K562 (cell line): Measurements from ENCODE around the gene CHRNA9. TPM values are rescaled to one million over a fixed set of nuclear protein-coding genes. Genes with fewer than 3 reads are reported as not detected.

Experiments used
- ATAC-seq: fragments of 200-7000 bp; cut with Tn5 transposase; 3 replicates; pipeline ENCODE4 v1.9.1; 2020; ENCODE audit warnings: moderate library complexity
- BruUV-seq: library from RNA; stranded (reverse); fragments of 400-500 nt; replicated peaks from 2 replicates; lab custom pipeline; 2021; lab: Mats Ljungman, UMichigan
- CTCF ChIA-PET: fragments of 300-600 bp; formaldehyde crosslinking; extraction: SDS; loops from one replicate; lab custom pipeline; 2021; ENCODE audit warnings: low intra/inter-chr PET ratio; lab: Yijun Ruan, JAX
- POLR2A ChIA-PET: fragments of 300-600, 350-650 bp; sonication (Branson Sonifier 250); formaldehyde crosslinking; extraction: SDS; loops from one replicate; lab custom pipeline; 2021; ENCODE audit warnings: antibody characterized with exemption, inconsistent platforms; lab: Yijun Ruan, JAX
- DNase-seq, 4 experiments: peaks; one replicate each; pipeline versions ENCODE4 v3.0.0 to v3.0.0-alpha.2; 2011 to 2018; ENCODE audit warnings: low spot score in 3 of 4, mixed read lengths in 3 of 4; ENCODE audit errors: extremely low read depth in 1 of 4
- FAIRE-seq: peaks from 2 replicates; lab custom pipeline; 2011; peaks lifted over from hg19 to GRCh38; lab: Jason Lieb, UNC
- H2AFZ ChIP-seq: 2 replicates; pipeline ENCODE4 v1.6.0; 2011; ENCODE audit warnings: low read depth, low read length, control low read depth, inconsistent platforms
- H3K27ac ChIP-seq: fragments of 200-600 bp; 3 replicates; pipeline ENCODE4 v1.8.0; 2011; ENCODE audit warnings: low read depth, mild to moderate bottlenecking, control low read depth, inconsistent platforms, low read length, moderate library complexity, mixed read lengths; ENCODE audit errors: extremely low read depth
- H3K27me3 ChIP-seq, 2 experiments: fragments of 300-600 bp in 1 of 2; 2 replicates in 1 of 2; 3 replicates in 1 of 2; pipeline versions ENCODE4 v1.6.0 to v1.8.0; 2011; ENCODE audit warnings: inconsistent platforms in 2 of 2, low read length in 2 of 2, mild to moderate bottlenecking in 1 of 2, mixed read lengths in 1 of 2, moderate library complexity in 1 of 2; ENCODE audit not compliant: control insufficient read depth in 2 of 2, insufficient read depth in 2 of 2
- H3K36me3 ChIP-seq: fragments of 300-600 bp; 3 replicates; pipeline ENCODE4 v1.8.0; 2011; ENCODE audit warnings: mild to moderate bottlenecking, low read length, inconsistent platforms; ENCODE audit not compliant: control insufficient read depth, insufficient read depth
- H3K4me1 ChIP-seq, 2 experiments: fragments of 200-600 bp in 1 of 2; replicated peaks in 1 of 2; 2 replicates in 1 of 2; 3 replicates in 1 of 2; pipeline versions ENCODE4 v1.5.1 to v1.8.0; 2011; ENCODE audit warnings: inconsistent platforms in 2 of 2, low read length in 2 of 2, mild to moderate bottlenecking in 1 of 2, mixed read lengths in 1 of 2, moderate library complexity in 1 of 2; ENCODE audit not compliant: control insufficient read depth in 2 of 2, insufficient read depth in 2 of 2
- H3K4me2 ChIP-seq: 2 replicates; pipeline ENCODE4 v1.6.1; 2011; ENCODE audit warnings: low read length, control low read depth, inconsistent platforms, mixed read lengths; ENCODE audit not compliant: insufficient read depth
- H3K4me3 ChIP-seq: fragments of 200-600 bp; sonication (generic), shearing (Covaris generic); 2 replicates; pipeline ENCODE4 v1.5.1; 2016; ENCODE audit warnings: control low read depth, inconsistent platforms
- H3K79me2 ChIP-seq: fragments of 200-600 bp; 3 replicates; pipeline ENCODE4 v1.8.0; 2011; ENCODE audit warnings: low read length, inconsistent platforms; ENCODE audit not compliant: control insufficient read depth, insufficient read depth
- H3K9ac ChIP-seq, 2 experiments: 2 replicates each; pipeline versions ENCODE4 v1.6.0 to v1.6.1; 2011; ENCODE audit warnings: low read depth in 2 of 2, low read length in 2 of 2, control low read depth in 1 of 2, inconsistent platforms in 1 of 2, mild to moderate bottlenecking in 1 of 2, mixed read lengths in 1 of 2; ENCODE audit not compliant: insufficient read depth in 1 of 2
- H3K9me1 ChIP-seq: one replicate; pipeline ENCODE4 v1.6.0; 2011; ENCODE audit warnings: inconsistent platforms, mild to moderate bottlenecking, low read length, moderate library complexity; ENCODE audit not compliant: control insufficient read depth, insufficient read depth
- H3K9me3 ChIP-seq: replicated peaks from 2 replicates; pipeline ENCODE4 v1.5.1; 2011; ENCODE audit warnings: low read depth, low read length, inconsistent platforms; ENCODE audit not compliant: control insufficient read depth, insufficient read depth
- H4K20me1 ChIP-seq: replicated peaks from 2 replicates; pipeline ENCODE4 v1.6.1; 2011; ENCODE audit warnings: low read length, inconsistent platforms, mixed read lengths; ENCODE audit not compliant: control insufficient read depth, insufficient read depth
- GTF2A2 ChIP-seq: IDR thresholded peaks from 2 replicates; pipeline ENCODE4 v1.6.1; 2016; ENCODE audit warnings: mild to moderate bottlenecking, missing genetic modification characterization, missing compliant biosample characterization
- HDAC1 ChIP-seq, 2 experiments: fragments of 450-650 bp; IDR thresholded peaks; 2 replicates each; pipeline ENCODE4 v1.6.1; 2016 to 2017; ENCODE audit warnings: inconsistent platforms in 1 of 2, mild to moderate bottlenecking in 1 of 2, moderate library complexity in 1 of 2
- PHB ChIP-seq: fragments of 250-450 bp; sonication (Bioruptor Pico); IDR thresholded peaks from 2 replicates; pipeline ENCODE4 v1.5.0; 2021
- RAD21 ChIP-seq, 2 experiments: fragments of 250-450 bp in 1 of 2; fragments of 450-650 bp in 1 of 2; sonication (Bioruptor Pico) in 1 of 2; formaldehyde crosslinking in 1 of 2; IDR thresholded peaks in 1 of 2; conservative IDR thresholded peaks in 1 of 2; 2 replicates each; pipeline versions ENCODE4 v1.4.0 to v1.8.0; 2020 to 2022; ENCODE audit warnings: mild to moderate bottlenecking in 2 of 2, moderate library complexity in 1 of 2
- SAP30 ChIP-seq: fragments of 200-600 bp; sonication (generic); IDR thresholded peaks from 2 replicates; pipeline ENCODE4 v1.6.1; 2012; ENCODE audit warnings: borderline replicate concordance, low read depth, mild to moderate bottlenecking, moderate library complexity, low read length, control low read depth, inconsistent platforms; ENCODE audit not compliant: insufficient read depth, poor library complexity, severe bottlenecking
- TCF7L2 ChIP-seq: fragments of 150-350 bp; IDR thresholded peaks from 2 replicates; pipeline ENCODE4 v1.6.1; 2016; ENCODE audit warnings: low read depth, mild to moderate bottlenecking, low read length, moderate library complexity
- ZEB2 ChIP-seq: fragments of 450-650 bp; IDR thresholded peaks from 2 replicates; pipeline ENCODE4 v1.6.1; 2016
- ZNF699 ChIP-seq: fragments of 250-450 bp; sonication (Bioruptor Pico); IDR thresholded peaks from 2 replicates; pipeline ENCODE4 v1.8.0; 2021; ENCODE audit warnings: mild to moderate bottlenecking, moderate library complexity; ENCODE audit not compliant: insufficient replicate concordance
- ZNF764 ChIP-seq: fragments of 250-450 bp; sonication (Bioruptor Pico); IDR thresholded peaks from 2 replicates; pipeline ENCODE4 v1.4.0; 2020; ENCODE audit warnings: low read depth, mild to moderate bottlenecking, moderate library complexity
- WGBS: fragments of 100-300 bp; shearing (Covaris generic); methylation state at CpG from one replicate; pipeline ENCODE4 v1.1.6; 2016; ENCODE audit warnings: low coverage, mixed read lengths; ENCODE audit not compliant: insufficient coverage; ENCODE audit errors: missing lambda C conversion rate; 5-methylcytosine and 5-hydroxymethylcytosine counted together
- in situ Hi-C: fragments of 300-500 bp; cut with MboI; formaldehyde crosslinking; loops from 4 replicates; pipeline ENCODE4 v1.15.0; 2018; ENCODE audit warnings: inconsistent platforms, mixed read lengths
- intact Hi-C: fragments of 100-400 bp; cut with micrococcal nuclease; formaldehyde crosslinking; loops from 2 replicates; pipeline ENCODE4 v1.14.2; 2022
- polyA plus RNA-seq, 8 experiments: library from polyadenylated mRNA; depleted of rRNA in 4 of 8; stranded (reverse) in 5 of 8; unstranded in 3 of 8; fragments of >200 nt; fragmentation: Nextera tagmentation in 2 of 8; fragmentation: Illumina TruSeq in 1 of 8; extraction: Ambion mirVana in 2 of 8; extraction: Trizol in 1 of 8; gene quantifications; 2 replicates each; pipeline versions ENCODE4 v1.2.1 to v1.2.3, GENCODE V29; 2011 to 2014; ENCODE audit warnings: inconsistent platforms in 1 of 8, missing spikeins in 1 of 8
- total RNA-seq, 7 experiments: library from RNA; depleted of rRNA in 6 of 7; stranded (reverse); fragments of >200 nt in 6 of 7; fragmentation: Illumina TruSeq in 2 of 7; extraction: Trizol in 2 of 7; gene quantifications; 2 replicates each; pipeline versions ENCODE4 v1.2.1 to v1.2.3, GENCODE V29; 2011 to 2021; ENCODE audit warnings: low replicate concordance in 1 of 7
- TF ChIP-seq, protein P1 (sequence below): fragments of 250-450 bp; sonication (Bioruptor Pico); IDR thresholded peaks from 2 replicates; pipeline ENCODE4 v1.4.0; 2020; ENCODE audit warnings: mild to moderate bottlenecking
- TF ChIP-seq, protein P2 (sequence below): fragments of 250-450 bp; sonication (Bioruptor Pico); IDR thresholded peaks from 2 replicates; pipeline ENCODE4 v1.5.0; 2021

CHRNA9 gene
- total and polyA plus RNA-seq, 9 of the 15 experiments (the other 6 are each of a cell fraction or from before 2014, with no cell fraction given), result not detected

DNA sequence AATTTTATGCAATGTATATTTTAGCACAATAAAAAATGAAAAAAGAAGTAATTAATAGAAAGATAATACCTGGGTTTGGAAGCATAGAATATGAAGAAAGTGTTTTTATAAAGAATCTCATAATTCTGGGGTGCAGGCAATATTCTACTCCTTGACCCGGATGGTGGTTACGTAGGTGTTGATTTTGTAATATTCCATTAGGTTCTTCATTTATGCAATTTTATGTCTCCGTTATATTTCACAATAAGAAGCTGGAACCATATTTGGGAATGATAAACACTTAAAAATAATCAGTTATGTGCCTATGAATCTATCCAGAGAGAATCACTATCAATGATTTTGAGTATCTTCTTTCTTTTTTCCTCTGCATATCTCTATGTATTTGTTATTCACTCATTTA is 38.5 kb downstream of the CHRNA9 start:
- no peaks in the 10 kb centered on the region for H3K9me3 ChIP-seq
- H3K79me2 ChIP-seq, result no peaks in the 10 kb centered on the region
- H2AFZ ChIP-seq, result no peak overlapping the region
- in situ Hi-C loops (no loop called here), intact Hi-C loops (no loop called here)
- DNase-seq (no peak), ATAC-seq (no peak), FAIRE-seq (no peak)
- no peak overlapping the region for H3K4me3 ChIP-seq
- H3K27me3 ChIP-seq, result peaks cover 6 to 17% of the 10 kb centered on the region in 2 experiments; a peak in 4 of 5 replicates
- H3K9me1 ChIP-seq, result no peaks in the 10 kb centered on the region
- H3K9ac ChIP-seq, result no peak overlapping the region
- no peak overlapping the region for H3K27ac ChIP-seq
- ChIA-PET POLR2A (interaction anchor here (1.1 kb wide), 1 partner anchor 15 kb away, joined by 3 read pairs; no protein-coding TSS in a partner anchor), CTCF (no interaction called here)
- no peak overlapping the region for H3K4me2 ChIP-seq
- TF ChIP-seq GTF2A2 (tag) (no peak), RAD21 (CRISPR knock-in tag; conservative IDR thresholded peaks at IDR 0.05 in 1 of 2, IDR thresholded peaks at IDR 0.05 in 1 of 2) (no peak), PHB (CRISPR knock-in tag) (no peak), TCF7L2 (no peak), ZEB2 (no peak), SAP30 (no peak), ZNF699 (no peak), ZNF764 (CRISPR knock-in tag) (no peak), HDAC1 (IDR thresholded peaks at IDR 0.05) (no peak)
- TF ChIP-seq, protein P1, sequence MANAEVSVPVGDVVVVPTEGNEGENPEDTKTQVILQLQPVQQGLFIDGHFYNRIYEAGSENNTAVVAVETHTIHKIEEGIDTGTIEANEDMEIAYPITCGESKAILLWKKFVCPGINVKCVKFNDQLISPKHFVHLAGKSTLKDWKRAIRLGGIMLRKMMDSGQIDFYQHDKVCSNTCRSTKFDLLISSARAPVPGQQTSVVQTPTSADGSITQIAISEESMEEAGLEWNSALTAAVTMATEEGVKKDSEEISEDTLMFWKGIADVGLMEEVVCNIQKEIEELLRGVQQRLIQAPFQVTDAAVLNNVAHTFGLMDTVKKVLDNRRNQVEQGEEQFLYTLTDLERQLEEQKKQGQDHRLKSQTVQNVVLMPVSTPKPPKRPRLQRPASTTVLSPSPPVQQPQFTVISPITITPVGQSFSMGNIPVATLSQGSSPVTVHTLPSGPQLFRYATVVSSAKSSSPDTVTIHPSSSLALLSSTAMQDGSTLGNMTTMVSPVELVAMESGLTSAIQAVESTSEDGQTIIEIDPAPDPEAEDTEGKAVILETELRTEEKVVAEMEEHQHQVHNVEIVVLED (CRISPR knock-in tag), result no peak
- TF ChIP-seq, protein P2, sequence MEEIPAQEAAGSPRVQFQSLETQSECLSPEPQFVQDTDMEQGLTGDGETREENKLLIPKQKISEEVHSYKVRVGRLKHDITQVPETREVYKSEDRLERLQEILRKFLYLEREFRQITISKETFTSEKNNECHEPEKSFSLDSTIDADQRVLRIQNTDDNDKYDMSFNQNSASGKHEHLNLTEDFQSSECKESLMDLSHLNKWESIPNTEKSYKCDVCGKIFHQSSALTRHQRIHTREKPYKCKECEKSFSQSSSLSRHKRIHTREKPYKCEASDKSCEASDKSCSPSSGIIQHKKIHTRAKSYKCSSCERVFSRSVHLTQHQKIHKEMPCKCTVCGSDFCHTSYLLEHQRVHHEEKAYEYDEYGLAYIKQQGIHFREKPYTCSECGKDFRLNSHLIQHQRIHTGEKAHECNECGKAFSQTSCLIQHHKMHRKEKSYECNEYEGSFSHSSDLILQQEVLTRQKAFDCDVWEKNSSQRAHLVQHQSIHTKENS (CRISPR knock-in tag), result no peak
- no peaks in the 10 kb centered on the region for H4K20me1 ChIP-seq
- BruUV-seq, result no TSS peak
- H3K4me1 ChIP-seq, result no peaks in the 10 kb centered on the region
- H3K36me3 ChIP-seq, result no peaks in the 10 kb centered on the region
- WGBS, result 2% methylated on average over 3 of the region's 3 CpGs
